Fibroblast of lung (primary cell): Measurements from ENCODE around the gene CACTIN. TPM values are rescaled to one million over a fixed set of nuclear protein-coding genes. Genes with fewer than 3 reads are reported as not detected.
"Not testable (repeated sequence)": the region's sequence is repeated elsewhere in the genome, so short reads cannot be mapped to it uniquely, and the experiment has no call there.

Experiments used
- DNase-seq, 2 donors: peaks; one replicate each; pipeline versions ENCODE4 v3.0.0 to v3.0.0-alpha.2; 2010; ENCODE audit warnings: low read depth in 2 of 2
- H2AFZ ChIP-seq: 2 replicates; pipeline ENCODE4 v1.5.1; 2012; ENCODE audit warnings: low read length, control low read depth, inconsistent platforms
- H3K27ac ChIP-seq: 2 replicates; pipeline ENCODE4 v1.5.1; 2011; ENCODE audit warnings: low read length, control low read depth; ENCODE audit not compliant: insufficient read depth
- H3K27me3 ChIP-seq: 2 replicates; pipeline ENCODE4 v1.5.1; 2011; ENCODE audit warnings: mild to moderate bottlenecking, low read length; ENCODE audit not compliant: control insufficient read depth, insufficient read depth
- H3K36me3 ChIP-seq: 2 replicates; pipeline ENCODE4 v1.5.1; 2011; ENCODE audit warnings: low read length; ENCODE audit not compliant: control insufficient read depth, insufficient read depth
- H3K4me1 ChIP-seq: 2 replicates; pipeline ENCODE4 v1.5.1; 2011; ENCODE audit warnings: low read length; ENCODE audit not compliant: control insufficient read depth, insufficient read depth; ENCODE audit errors: extremely low read depth
- H3K4me2 ChIP-seq: 2 replicates; pipeline ENCODE4 v1.5.1; 2011; ENCODE audit warnings: low read length, control low read depth; ENCODE audit not compliant: insufficient read depth; ENCODE audit errors: extremely low read depth
- H3K4me3 ChIP-seq, 4 experiments: fragments of 200-600 bp in 1 of 4; sonication (generic) in 1 of 4; replicated peaks in 1 of 4; 2 replicates each; pipeline ENCODE4 v1.5.1; 2011 to 2016; ENCODE audit warnings: low read length in 4 of 4, low read depth in 3 of 4, mild to moderate bottlenecking in 3 of 4, control low read depth in 2 of 4, inconsistent platforms in 1 of 4, mixed read lengths in 1 of 4; ENCODE audit not compliant: insufficient read depth in 1 of 4; ENCODE audit errors: control extremely low read depth in 1 of 4
- H3K79me2 ChIP-seq: 2 replicates; pipeline ENCODE4 v1.5.1; 2012; ENCODE audit warnings: mild to moderate bottlenecking, low read length, inconsistent platforms; ENCODE audit not compliant: control insufficient read depth, insufficient read depth
- H3K9ac ChIP-seq: 2 replicates; pipeline ENCODE4 v1.5.1; 2011; ENCODE audit warnings: mild to moderate bottlenecking, low read length, control low read depth; ENCODE audit not compliant: insufficient read depth
- H3K9me3 ChIP-seq: 2 replicates; pipeline ENCODE4 v1.5.1; 2012; ENCODE audit warnings: low read depth, low read length; ENCODE audit not compliant: control insufficient read depth, insufficient read depth
- H4K20me1 ChIP-seq: 2 replicates; pipeline ENCODE4 v1.5.1; 2011; ENCODE audit warnings: low read length; ENCODE audit not compliant: control insufficient read depth, insufficient read depth; ENCODE audit errors: extremely low read depth
- CTCF ChIP-seq, 2 donors: IDR thresholded peaks in 1 of 2; conservative IDR thresholded peaks in 1 of 2; 1 replicate in 1 of 2; 2 replicates in 1 of 2; pipeline ENCODE4 v1.5.1; 2011 to 2012; ENCODE audit warnings: low read length in 2 of 2, control low read depth in 1 of 2, inconsistent platforms in 1 of 2, low read depth in 1 of 2, mild to moderate bottlenecking in 1 of 2
- EZH2 ChIP-seq: IDR thresholded peaks from 2 replicates; pipeline ENCODE4 v1.5.1; 2012; ENCODE audit warnings: low read length, control low read depth, mild to moderate bottlenecking; ENCODE audit errors: missing control alignments
- polyA plus RNA-seq, 2 donors: library from polyadenylated mRNA; depleted of rRNA in 1 of 2; stranded (reverse) in 1 of 2; unstranded in 1 of 2; fragments of >200 nt; gene quantifications; 2 replicates each; pipeline ENCODE4 v1.2.1, GENCODE V29; 2011 to 2012; ENCODE audit warnings: missing spikeins in 1 of 2
- total RNA-seq: library from RNA; depleted of rRNA; stranded (reverse); fragments of >200 nt; gene quantifications from 2 replicates; pipeline ENCODE4 v1.2.1, GENCODE V29; 2014

Gene CACTIN
- total and polyA plus RNA-seq, 2 donors (not counting 1 experiment from before 2014, with no cell fraction given): 6.7 to 19.7 TPM

DNA sequence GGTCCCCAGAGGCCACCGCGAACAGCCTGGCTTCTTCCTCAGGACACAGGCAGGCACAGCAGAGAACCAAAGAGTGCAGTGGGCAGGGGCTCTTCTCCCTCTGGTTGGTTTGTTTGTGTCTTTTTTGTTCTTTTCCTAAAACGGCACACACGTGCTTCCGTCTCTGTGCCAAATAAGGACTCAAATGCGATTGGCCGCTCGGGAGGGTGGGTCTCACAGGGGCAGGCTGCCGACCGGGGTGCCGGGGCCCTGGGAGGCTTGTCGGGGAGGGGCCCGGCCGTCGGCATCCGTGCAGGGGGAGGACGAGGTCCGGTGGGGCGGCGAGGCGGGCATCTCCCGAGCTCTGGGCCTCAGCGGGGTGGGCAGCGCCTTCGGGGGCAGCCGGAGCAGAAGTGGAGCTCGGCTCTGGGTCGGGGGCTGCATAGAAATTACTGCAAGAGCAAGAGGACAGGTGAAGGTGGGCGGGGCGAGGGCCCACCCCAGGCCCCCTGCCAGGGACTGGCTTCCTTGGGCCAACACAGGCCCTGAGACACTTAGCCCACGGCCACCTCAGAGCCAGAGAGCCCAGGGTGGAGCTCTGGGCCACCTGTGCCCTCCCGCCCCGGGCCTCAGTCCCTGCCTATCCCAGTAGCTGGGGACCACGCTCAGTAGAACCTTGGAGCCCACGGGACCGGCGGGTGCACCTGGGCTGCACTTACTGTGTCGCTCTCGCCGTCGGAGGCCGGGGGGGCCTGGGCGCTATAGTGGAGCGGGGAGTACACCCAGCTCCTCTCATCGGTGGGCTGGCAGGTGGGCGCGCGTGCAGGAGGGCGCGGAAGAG, 6.4 kb upstream of the CACTIN start:
- Histone ChIP-seq H3K4me3 (no peak overlapping the region), H3K27me3 (no peaks in the 10 kb centered on the region), H3K79me2 (no peaks in the 10 kb centered on the region), H3K9me3 (no peaks in the 10 kb centered on the region), H3K4me2 (no peak overlapping the region), H3K27ac (no peak overlapping the region), H2AFZ (no peak overlapping the region), H4K20me1 (no peaks in the 10 kb centered on the region), H3K36me3 (peaks cover 6% of the 10 kb centered on the region), H3K4me1 (no peaks in the 10 kb centered on the region), H3K9ac (no peak overlapping the region)
- DNase-seq: no peak
- no peak for TF ChIP-seq CTCF (conservative IDR thresholded peaks at IDR 0.05 in 1 of 2, IDR thresholded peaks at IDR 0.05 in 1 of 2; ENCODE audit: low read depth in 1 of 2, low read length in 2 of 2)
- TF ChIP-seq EZH2: no peak

DNA sequence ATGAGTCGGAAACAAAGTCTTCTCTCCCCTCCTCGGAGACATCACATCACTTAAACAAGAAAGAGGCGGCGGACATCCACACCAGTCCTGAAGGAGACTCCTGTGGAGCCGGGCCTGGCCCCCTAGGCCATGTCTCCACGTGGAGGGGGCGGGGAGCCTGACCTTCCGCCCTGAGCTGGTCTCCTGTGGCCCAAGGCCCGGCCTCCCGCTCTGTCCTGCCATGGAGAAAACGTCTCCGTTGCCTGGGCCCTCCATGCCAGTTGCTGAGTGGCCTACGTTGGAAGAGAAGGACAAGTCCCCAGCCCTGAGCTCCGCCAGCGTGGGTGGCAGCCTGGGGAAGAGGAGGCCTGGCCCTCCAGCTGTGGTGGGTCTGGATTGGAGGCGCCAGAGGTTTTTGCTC, 5.5 kb upstream of the CACTIN start:
- Histone ChIP-seq H3K4me2 (no peak overlapping the region), H3K4me3 (no peak overlapping the region), H3K79me2 (no peaks in the 10 kb centered on the region), H4K20me1 (no peaks in the 10 kb centered on the region), H2AFZ (no peak overlapping the region), H3K27ac (no peak overlapping the region), H3K36me3 (peaks cover 6% of the 10 kb centered on the region), H3K9ac (no peak overlapping the region), H3K27me3 (no peaks in the 10 kb centered on the region), H3K9me3 (no peaks in the 10 kb centered on the region), H3K4me1 (no peaks in the 10 kb centered on the region)
- TF ChIP-seq CTCF (conservative IDR thresholded peaks at IDR 0.05 in 1 of 2, IDR thresholded peaks at IDR 0.05 in 1 of 2; ENCODE audit: low read depth in 1 of 2, low read length in 2 of 2) (no peak), EZH2 (no peak)
- no peak for DNase-seq

- H2AFZ ChIP-seq: no peak overlapping the region
- H3K4me2 ChIP-seq: no peak overlapping the region
- H3K4me3 ChIP-seq: no peak overlapping the region
- no peaks in the 10 kb centered on the region for H3K9me3 ChIP-seq
- no peak for DNase-seq
- TF ChIP-seq CTCF (conservative IDR thresholded peaks at IDR 0.05 in 1 of 2, IDR thresholded peaks at IDR 0.05 in 1 of 2; ENCODE audit: low read depth in 1 of 2, low read length in 2 of 2) (no peak), EZH2 (no peak)
- H3K9ac ChIP-seq: no peak overlapping the region
- no peaks in the 10 kb centered on the region for H3K4me1 ChIP-seq
- peaks cover 6% of the 10 kb centered on the region for H3K36me3 ChIP-seq
- H3K27ac ChIP-seq: no peak overlapping the region
- H3K79me2 ChIP-seq: peaks cover 3% of the 10 kb centered on the region
- H3K27me3 ChIP-seq: no peaks in the 10 kb centered on the region
- no peaks in the 10 kb centered on the region for H4K20me1 ChIP-seq
Measured at GRCh38 chr19:3631053-3631861, 4.7 kb upstream of the CACTIN start.

- not testable (repeated sequence) for H4K20me1 ChIP-seq, H3K27me3 ChIP-seq, H3K36me3 ChIP-seq, H2AFZ ChIP-seq, H3K4me3 ChIP-seq, DNase-seq, H3K9me3 ChIP-seq, H3K4me1 ChIP-seq, H3K4me2 ChIP-seq, H3K27ac ChIP-seq, H3K9ac ChIP-seq
- H3K79me2 ChIP-seq: peaks cover 26% of the 10 kb centered on the region
Measured at GRCh38 chr19:3628766-3629165, 2.2 kb upstream of the CACTIN start.
